Stimulated activated CD4-positive, alpha-beta T cell treated with anti-CD3 and anti-CD28 coated beads, Interleukin-15, amount 100 ng/mL, for 24 hours (primary cell): ENCODE results near the gene ZBTB1.

Source experiments
- DNase-seq: peaks from one replicate; pipeline ENCODE4 v3.0.0-alpha.2; 2020

ZBTB1 gene

GRCh38 chr14:64572386-64573104 lies 68.0 kb downstream of the ZBTB1 start:
- no peak for DNase-seq

- no peak for DNase-seq
These were observed 68.5 kb downstream of the ZBTB1 start for GRCh38 chr14:64573109-64573508.
